ENCODE results near the gene AGMO.
"Not testable (repeated sequence)": the region's sequence is repeated elsewhere in the genome, so short reads cannot be mapped to it uniquely, and the experiment has no call there.

AGMO gene

GRCh38 chr7:15314922-15315321, 246.9 kb downstream of the AGMO start:
- DNase-seq (ENCODE audit: low spot score), result no peak

GRCh38 chr7:15313361-15313760, 248.5 kb downstream of the AGMO start:
- DNase-seq (ENCODE audit: low spot score), result no peak

- no peak for DNase-seq (ENCODE audit: low spot score)
Measured at GRCh38 chr7:15309872-15310271, 251.9 kb downstream of the AGMO start.

- DNase-seq (ENCODE audit: low spot score), result no peak
Measured at GRCh38 chr7:15308821-15309220, 253.0 kb downstream of the AGMO start.

GRCh38 chr7:15306296-15306695, 255.5 kb downstream of the AGMO start:
- no peak for DNase-seq (ENCODE audit: low spot score)

- no peak for DNase-seq (ENCODE audit: low spot score)
Measured at GRCh38 chr7:15305002-15305600, 256.7 kb downstream of the AGMO start.

GRCh38 chr7:15303357-15303756, 258.5 kb downstream of the AGMO start:
- DNase-seq (ENCODE audit: low spot score), result no peak

- not testable (repeated sequence) for DNase-seq (ENCODE audit: low spot score)
Measured at GRCh38 chr7:15300986-15301385, 260.8 kb downstream of the AGMO start.

GRCh38 chr7:15292138-15292537, 269.7 kb downstream of the AGMO start:
- DNase-seq (ENCODE audit: low spot score), result no peak

- DNase-seq (ENCODE audit: low spot score), result no peak
Measured at GRCh38 chr7:15291699-15292098, 270.1 kb downstream of the AGMO start.

GRCh38 chr7:15288741-15289140, 273.1 kb downstream of the AGMO start:
- DNase-seq (ENCODE audit: low spot score), result no peak

GRCh38 chr7:15284396-15284795, 277.4 kb downstream of the AGMO start:
- DNase-seq (ENCODE audit: low spot score), result no peak

GRCh38 chr7:15280078-15280733, 281.6 kb downstream of the AGMO start:
- no peak for DNase-seq (ENCODE audit: low spot score)

- no peak for DNase-seq (ENCODE audit: low spot score)
Measured at GRCh38 chr7:15279640-15280039, 282.2 kb downstream of the AGMO start.

GRCh38 chr7:15257689-15258088, 304.1 kb downstream of the AGMO start:
- DNase-seq (ENCODE audit: low spot score), result no peak

GRCh38 chr7:15252181-15252580, 309.6 kb downstream of the AGMO start:
- no peak for DNase-seq (ENCODE audit: low spot score)

- DNase-seq (ENCODE audit: low spot score), result no peak
Measured at GRCh38 chr7:15248514-15248913, 313.3 kb downstream of the AGMO start.

- no peak for DNase-seq (ENCODE audit: low spot score)
Measured at GRCh38 chr7:15245831-15246230, 316.0 kb downstream of the AGMO start.

- DNase-seq (ENCODE audit: low spot score), result no peak
Measured at GRCh38 chr7:15239801-15240200, 322.0 kb downstream of the AGMO start.

- no peak for DNase-seq (ENCODE audit: low spot score)
Measured at GRCh38 chr7:15236952-15237351, 324.9 kb downstream of the AGMO start.

GRCh38 chr7:15234431-15234830, 327.4 kb downstream of the AGMO start:
- no peak for DNase-seq (ENCODE audit: low spot score)

GRCh38 chr7:15228831-15229230, 333.0 kb downstream of the AGMO start:
- no peak for DNase-seq (ENCODE audit: low spot score)

GRCh38 chr7:15225981-15226380, 335.8 kb downstream of the AGMO start:
- no peak for DNase-seq (ENCODE audit: low spot score)

- no peak for DNase-seq (ENCODE audit: low spot score)
Measured at GRCh38 chr7:15219758-15220157, 342.1 kb downstream of the AGMO start.
